ENCODE measurements around the gene CDC42SE2.
"Not testable (repeated sequence)": the region's sequence is repeated elsewhere in the genome, so short reads cannot be mapped to it uniquely, and the experiment has no call there.

The CDC42SE2 gene

GRCh38 chr5:131252824-131253171 is 11.1 kb upstream of the CDC42SE2 start:
- no peak for DNase-seq

GRCh38 chr5:131254025-131254424 is 9.8 kb upstream of the CDC42SE2 start:
- not testable (repeated sequence) for DNase-seq

GRCh38 chr5:131254741-131255140 is 9.1 kb upstream of the CDC42SE2 start:
- no peak for DNase-seq

- DNase-seq: no peak
Measured at GRCh38 chr5:131256507-131256823, 7.4 kb upstream of the CDC42SE2 start.

- DNase-seq: no peak
Measured at GRCh38 chr5:131258733-131259132, 5.1 kb upstream of the CDC42SE2 start.

- DNase-seq: no peak
Measured at GRCh38 chr5:131259326-131259725, 4.5 kb upstream of the CDC42SE2 start.

GRCh38 chr5:131260895-131261294 is 3.0 kb upstream of the CDC42SE2 start:
- DNase-seq: no peak

GRCh38 chr5:131261483-131261882 is 2.4 kb upstream of the CDC42SE2 start:
- no peak for DNase-seq

GRCh38 chr5:131262953-131263541 is 806 bp upstream of the CDC42SE2 start:
- peak; percentile 77 for DNase-seq

GRCh38 chr5:131264451-131265099 is 722 bp downstream of the CDC42SE2 start:
- DNase-seq: no peak

GRCh38 chr5:131265311-131265803 is 1.5 kb downstream of the CDC42SE2 start:
- DNase-seq: peak; percentile 51

- DNase-seq: no peak
Measured at GRCh38 chr5:131266370-131267060, 2.7 kb downstream of the CDC42SE2 start.

- no peak for DNase-seq
Measured at GRCh38 chr5:131268758-131269370, 5.0 kb downstream of the CDC42SE2 start.

- DNase-seq: no peak
Measured at GRCh38 chr5:131270809-131271208, 7.0 kb downstream of the CDC42SE2 start.

GRCh38 chr5:131271888-131272287 is 8.0 kb downstream of the CDC42SE2 start:
- not testable (repeated sequence) for DNase-seq

- no peak for DNase-seq
Measured at GRCh38 chr5:131272307-131272706, 8.5 kb downstream of the CDC42SE2 start.

- no peak for DNase-seq
Measured at GRCh38 chr5:131272724-131273123, 8.9 kb downstream of the CDC42SE2 start.

GRCh38 chr5:131274326-131275063 is 10.6 kb downstream of the CDC42SE2 start:
- no peak for DNase-seq

- no peak for DNase-seq
Measured at GRCh38 chr5:131276072-131276471, 12.2 kb downstream of the CDC42SE2 start.

- DNase-seq: no peak
Measured at GRCh38 chr5:131277447-131277846, 13.6 kb downstream of the CDC42SE2 start.

GRCh38 chr5:131277875-131278740 is 14.3 kb downstream of the CDC42SE2 start:
- DNase-seq: no peak

- DNase-seq: not testable (repeated sequence)
Measured at GRCh38 chr5:131278741-131279124, 14.9 kb downstream of the CDC42SE2 start.
